Renal cortex interstitium (tissue), 11 donors: Measurements from ENCODE around the gene GHRL. TPM values are rescaled to one million over a fixed set of nuclear protein-coding genes. Genes with fewer than 3 reads are reported as not detected.

ENCODE experiments used
- DNase-seq, 11 donors: peaks; one replicate each; pipeline ENCODE4 v3.0.0-alpha.2; 2013; ENCODE audit warnings: low read depth in 9 of 11, low spot score in 4 of 11; ENCODE audit errors: extremely low read depth in 1 of 11
- polyA plus RNA-seq, 3 donors: library from polyadenylated mRNA; unstranded; fragments of 120-200 nt; gene quantifications; one replicate each; pipeline ENCODE4 v1.2.1, GENCODE V29; 2013; ENCODE audit not compliant: insufficient read length in 3 of 3

Gene GHRL
- polyA plus RNA-seq, 3 donors = 2.1 to 3.2 (median 2.8) TPM

DNA sequence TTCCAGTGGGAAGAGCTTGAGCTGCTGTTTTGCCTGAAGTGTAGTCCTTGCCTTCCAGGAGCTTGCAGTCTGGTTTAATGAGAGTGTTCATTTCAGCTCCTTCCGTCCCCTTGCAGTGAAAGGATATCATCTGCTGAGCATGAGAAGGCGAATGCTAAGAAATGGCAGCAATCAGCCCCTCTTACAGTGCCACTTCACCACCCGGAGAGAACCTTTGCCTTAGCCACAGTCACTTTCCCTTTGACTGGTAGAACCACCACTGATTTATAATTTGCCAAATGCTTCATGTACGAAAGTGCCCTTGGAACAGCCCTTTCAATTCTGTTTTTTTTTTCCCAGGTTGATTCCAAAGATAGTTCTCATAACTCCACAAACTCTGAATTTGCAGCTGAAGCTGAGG lies 32.9 kb downstream of the GHRL start:
- DNase-seq = no peak

DNA sequence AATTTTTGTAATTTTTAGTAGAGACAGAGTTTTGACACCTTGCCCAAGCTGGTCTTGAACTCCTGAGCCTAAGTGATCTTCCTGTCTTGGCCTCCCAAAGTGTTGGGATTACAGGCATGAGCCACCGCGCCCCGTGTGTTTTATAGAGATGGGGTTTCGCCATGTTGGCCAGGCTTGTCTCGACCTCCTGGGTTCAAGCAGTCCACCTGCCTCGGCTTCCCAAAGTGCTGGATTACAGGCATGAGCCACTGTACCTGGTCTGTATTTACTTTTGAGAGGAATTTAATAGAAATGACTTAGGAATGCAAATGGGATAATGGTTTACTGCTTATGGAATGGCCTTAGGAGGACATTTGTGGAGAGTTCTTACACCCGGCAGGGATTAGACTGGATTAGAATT lies 33.7 kb downstream of the GHRL start:
- DNase-seq = no peak

- no peak for DNase-seq
These were observed 36.9 kb downstream of the GHRL start for GRCh38 chr3:10255835-10256234.

DNA sequence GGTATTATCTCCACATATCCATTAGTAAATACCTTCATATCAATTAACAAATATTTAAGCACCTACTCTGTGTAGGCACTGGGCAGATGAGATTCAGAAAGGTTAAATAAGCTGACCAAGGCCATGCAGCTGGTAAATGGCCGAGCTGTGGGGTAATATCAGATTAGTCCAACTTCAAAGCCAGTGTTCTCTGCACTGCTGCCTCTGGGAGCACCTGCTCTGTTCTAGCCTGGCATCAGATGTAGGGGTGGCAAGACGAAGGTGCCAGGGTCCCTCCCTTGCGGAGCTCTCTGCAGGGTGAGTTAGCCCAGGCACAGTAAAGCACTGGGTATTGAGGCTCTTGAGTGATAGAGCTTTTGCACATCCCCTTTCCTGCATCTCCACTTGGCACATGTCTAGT lies 39.0 kb downstream of the GHRL start:
- DNase-seq = no peak

- no peak for DNase-seq
These were observed 41.7 kb downstream of the GHRL start for GRCh38 chr3:10251006-10251405.

GRCh38 chr3:10249833-10250232 lies 42.9 kb downstream of the GHRL start:
- no peak for DNase-seq

- no peak for DNase-seq
These were observed 43.6 kb downstream of the GHRL start for GRCh38 chr3:10248984-10249748.

- peak; percentile 76 to 92 (median 86) for DNase-seq
These were observed 44.4 kb downstream of the GHRL start, which contains the start of gene TATDN2 for GRCh38 chr3:10248184-10248983. Gene TATDN2, plus strand, starts transcription at chr3:10248459. Its CDS starts 742 bp downstream, at chr3:10249201.

DNA sequence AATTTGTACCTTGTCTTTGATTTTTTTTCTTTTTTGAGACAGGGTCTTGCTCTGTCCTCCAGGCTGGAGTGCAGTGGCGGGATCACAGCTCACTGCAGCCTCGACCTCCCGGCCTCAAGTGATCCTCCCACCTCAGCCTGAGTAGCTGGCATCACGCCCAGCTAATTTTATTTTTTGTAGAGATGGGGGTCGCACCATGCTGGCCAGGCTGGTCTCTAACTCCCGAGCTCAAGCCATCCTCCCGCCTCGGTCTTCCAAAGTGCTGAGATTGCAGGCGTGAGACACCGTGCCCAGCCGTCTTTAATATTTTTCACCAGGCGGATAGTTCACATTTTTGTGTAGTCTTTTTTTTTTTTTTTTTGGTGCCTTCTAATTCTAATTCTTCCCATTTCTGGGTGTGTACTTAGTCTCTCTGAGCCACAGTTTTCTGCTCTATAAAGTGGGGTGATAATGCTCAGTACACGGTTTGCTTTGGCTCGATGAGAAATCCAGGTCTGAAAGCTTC lies 45.0 kb downstream of the GHRL start:
- DNase-seq = no peak

DNA sequence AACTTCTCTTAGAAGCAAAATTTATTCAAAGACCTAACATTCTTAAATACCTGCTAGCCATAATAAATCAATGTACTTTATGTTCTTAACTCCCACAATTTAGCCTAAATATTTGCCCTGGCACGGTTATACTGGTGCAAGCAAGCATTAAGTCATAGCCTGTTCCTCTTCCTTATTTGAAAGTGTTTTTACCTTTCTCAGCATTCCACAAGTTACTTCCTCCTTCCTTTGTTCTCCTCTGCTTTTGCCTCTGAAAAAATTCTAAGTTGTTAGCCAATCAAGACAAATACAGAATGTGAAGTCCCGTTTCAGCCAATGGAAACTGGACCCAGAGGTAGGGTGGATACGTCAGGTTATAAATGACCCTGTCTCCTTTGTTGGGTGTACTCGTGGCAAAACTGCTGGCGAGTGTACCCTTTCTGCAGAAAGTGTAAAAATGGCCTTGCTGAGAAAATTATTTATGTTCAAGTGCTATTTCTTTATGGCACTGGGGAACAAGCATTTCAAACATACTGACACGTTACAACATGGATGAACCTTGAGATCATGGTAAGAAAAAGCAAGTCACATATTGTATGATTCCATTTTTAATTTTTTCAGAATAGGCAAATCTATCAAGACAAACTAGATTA lies 47.5 kb downstream of the GHRL start:
- no peak for DNase-seq

DNA sequence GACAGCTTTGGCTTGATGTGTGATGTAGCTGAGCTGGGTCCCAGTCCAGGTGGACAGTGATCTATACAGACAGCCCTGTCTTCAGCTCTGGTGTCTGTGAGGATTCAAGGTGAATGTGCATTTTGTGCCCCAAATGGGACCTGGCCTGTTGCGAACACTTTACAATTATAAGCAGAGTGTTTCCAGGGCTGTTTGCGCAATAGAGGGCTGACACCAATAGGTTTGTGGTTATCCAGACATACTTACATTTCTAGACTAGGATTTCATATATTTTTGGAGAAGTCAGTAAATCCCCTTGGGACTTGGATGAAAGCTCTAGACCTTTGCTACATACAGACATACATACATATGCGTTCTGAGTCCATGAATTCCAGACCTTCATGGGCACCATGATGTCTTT lies 48.7 kb downstream of the GHRL start:
- DNase-seq = no peak

- DNase-seq = no peak
These were observed 50.3 kb downstream of the GHRL start for GRCh38 chr3:10242182-10243065.

- no peak for DNase-seq
These were observed 51.9 kb downstream of the GHRL start for GRCh38 chr3:10240799-10241198.

DNA sequence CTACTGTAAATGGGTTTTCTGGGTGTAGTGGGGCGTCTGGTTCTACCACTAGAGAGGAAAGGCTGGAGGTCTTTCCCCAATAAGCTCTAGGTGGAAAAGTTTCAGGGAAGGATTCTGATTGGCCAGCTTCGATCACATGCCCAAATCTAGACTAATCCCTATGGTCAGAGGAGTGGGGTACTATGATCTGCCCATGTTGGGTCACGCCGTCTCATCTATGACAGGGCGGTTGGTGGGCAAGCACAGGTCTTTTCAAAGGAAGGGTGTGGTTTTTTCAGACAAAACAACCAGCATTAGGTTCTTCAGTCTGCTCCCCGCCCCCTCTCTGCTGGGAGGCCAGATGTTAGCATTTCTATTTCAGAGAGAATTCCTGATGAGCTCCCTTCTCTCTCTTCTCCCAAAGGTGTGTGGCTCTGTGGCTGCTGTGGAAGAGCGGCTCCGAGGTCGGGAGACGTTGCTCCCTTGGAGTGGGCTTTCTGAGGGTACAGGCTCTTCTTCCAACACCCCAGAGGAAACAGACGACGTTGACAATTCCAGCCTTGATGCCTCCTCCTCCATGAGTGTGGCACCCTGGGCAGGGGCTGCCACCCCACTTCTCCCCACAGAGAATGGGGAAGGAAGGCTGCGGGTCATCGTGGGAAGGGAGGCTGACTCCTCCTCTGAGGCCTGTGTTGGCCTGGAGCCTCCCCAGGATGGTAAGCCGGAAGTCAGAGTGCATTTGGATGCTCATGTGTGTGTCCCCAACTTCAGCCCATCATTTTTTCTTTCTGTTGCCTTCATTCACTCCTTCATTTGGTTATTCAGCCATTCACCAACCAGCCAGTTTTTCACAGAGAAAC lies 54.2 kb downstream of the GHRL start:
- DNase-seq = no peak
